CD4-positive, alpha-beta T cell treated with Interleukin-12 subunit alpha and Interleukin-12 subunit beta, for 1 hour (primary cell): ENCODE results near the gene MMAA.
"Not testable (repeated sequence)": the region's sequence is repeated elsewhere in the genome, so short reads cannot be mapped to it uniquely, and the experiment has no call there.

Experiments used
- DNase-seq: peaks from one replicate; pipeline ENCODE4 v3.0.0-alpha.2; 2020

The MMAA gene

DNA sequence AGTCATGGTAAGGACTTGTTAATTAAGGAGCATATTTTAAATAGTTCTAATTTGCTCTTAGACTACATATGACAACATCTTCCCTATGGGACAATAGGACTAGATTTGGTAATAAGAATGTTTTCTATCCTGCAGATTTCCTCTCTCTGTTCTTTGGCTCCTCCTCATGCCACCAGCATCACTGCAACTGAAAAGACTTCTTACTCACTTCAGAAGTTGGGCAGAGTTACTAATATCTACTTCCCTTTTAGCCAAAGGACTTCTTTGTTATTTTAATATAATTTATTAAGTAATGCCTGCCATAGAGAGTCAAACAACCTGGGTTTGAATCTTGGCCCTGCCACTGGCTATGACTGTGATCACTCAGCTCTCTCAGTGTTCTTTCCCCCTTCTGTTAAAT lies 16.4 kb downstream of the MMAA start:
- no peak for DNase-seq

DNA sequence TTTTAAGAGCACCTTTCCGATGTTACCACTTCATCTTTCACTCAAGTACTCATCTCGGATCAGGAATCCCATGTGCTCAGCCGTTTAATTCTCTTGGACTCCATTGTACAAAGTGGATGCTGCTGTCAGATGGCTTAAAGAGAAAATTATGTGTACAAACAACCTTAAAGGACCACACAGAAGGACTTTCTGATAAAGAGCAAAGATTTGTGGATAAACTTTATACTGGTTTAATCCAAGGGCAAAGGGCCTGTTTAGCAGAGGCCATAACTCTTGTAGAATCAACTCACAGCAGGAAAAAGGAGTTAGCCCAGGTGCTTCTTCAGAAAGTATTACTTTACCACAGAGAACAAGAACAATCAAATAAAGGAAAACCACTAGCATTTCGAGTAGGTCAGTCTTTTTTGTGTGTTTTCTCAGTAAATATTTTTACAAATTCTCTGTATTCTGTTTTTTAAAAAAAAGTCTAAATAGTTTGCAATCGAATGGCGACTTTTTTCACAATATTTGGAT lies 20.1 kb downstream of the MMAA start:
- DNase-seq: no peak

DNA sequence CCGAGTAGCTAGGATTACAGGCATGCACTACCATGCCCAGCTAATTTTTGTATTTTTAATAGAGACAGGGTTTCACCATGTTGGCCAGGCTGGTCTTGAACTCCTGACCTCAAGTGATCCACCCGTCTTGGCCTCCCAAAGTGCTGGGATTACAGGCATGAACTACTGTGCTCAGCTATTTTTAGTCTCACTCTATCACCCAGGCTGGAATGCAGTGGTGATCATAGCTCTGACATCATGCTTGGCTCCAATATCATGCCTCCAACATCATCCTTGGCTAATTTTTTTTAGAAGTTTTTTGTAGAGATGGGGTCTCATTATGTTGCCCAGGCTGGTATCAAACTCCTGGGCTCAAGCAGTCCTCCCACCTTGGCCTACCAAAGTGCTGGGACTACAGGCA lies 21.1 kb downstream of the MMAA start:
- not testable (repeated sequence) for DNase-seq

DNA sequence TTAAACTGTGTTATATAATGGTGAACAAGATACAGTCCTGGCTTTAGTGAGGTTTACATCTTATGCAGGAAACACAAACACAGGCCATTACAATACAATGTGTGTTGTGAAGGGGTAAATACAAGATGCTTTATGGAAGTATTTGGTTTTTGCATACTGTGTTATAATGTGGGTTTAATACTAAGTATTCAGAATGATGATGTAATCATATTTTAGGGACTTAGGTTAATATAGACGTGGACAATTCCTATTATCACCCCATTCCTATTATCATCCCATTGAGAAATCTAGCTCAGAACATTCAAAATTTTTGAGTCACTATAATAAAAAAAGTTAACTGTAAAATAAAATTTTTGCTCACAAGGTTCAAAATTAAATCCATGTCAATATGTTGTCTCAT lies 24.1 kb downstream of the MMAA start:
- no peak for DNase-seq

DNA sequence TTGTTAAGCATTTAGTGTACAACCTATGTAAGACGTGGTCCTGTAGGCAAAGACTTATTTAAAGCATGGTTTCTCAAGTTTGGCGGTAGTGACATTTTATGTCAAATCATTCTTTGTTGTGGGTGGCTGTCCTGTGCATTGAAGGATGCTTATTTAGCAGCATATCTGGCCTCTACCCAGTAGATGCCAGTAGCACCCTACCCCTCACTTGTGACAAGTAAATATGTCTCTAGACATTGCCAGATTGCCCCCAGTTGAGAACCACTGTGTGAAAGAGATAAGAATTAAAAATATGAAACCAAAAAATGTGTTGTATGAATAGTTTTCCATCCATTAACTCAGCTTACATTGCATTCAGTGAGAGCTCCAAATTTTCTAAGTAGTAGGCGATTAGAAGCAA lies 25.5 kb downstream of the MMAA start:
- no peak for DNase-seq

DNA sequence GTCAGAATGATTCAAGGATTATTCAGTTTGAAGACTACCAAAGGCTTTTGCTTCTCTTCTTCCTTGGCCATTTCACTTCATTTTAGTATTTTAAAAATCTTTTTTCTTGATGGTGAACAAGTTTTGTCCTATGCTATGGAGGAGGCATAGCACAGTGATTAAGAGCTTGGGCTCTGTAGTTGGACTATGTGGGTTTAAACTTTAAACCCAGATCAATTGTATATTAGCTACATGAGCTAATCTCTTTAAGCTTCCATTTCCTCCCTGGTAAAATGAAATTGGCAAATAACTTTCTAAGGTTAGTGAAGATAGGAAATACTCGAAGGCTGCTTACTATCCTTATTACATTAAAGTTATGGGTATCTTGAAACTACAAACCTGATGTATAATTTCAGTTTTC lies 37.0 kb downstream of the MMAA start:
- no peak for DNase-seq

DNA sequence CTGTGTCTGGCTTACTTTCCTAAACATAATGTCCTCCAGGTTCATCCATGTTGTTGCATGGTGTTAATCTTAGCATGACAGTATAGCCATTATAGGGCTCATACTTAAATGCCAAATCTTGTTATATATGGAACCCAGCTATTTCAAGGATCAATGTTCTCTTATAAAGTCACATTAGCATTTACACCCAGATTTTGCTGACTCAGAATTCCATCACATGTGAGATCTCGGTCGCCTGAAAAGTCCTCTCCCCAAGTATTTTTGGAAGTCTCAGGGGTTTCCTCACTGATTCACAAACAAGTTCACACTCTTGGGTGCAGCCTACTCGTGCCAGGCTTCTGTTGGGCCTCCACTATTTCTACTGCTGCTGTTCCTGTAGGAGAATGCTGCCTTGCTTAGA lies 40.9 kb downstream of the MMAA start:
- no peak for DNase-seq

DNA sequence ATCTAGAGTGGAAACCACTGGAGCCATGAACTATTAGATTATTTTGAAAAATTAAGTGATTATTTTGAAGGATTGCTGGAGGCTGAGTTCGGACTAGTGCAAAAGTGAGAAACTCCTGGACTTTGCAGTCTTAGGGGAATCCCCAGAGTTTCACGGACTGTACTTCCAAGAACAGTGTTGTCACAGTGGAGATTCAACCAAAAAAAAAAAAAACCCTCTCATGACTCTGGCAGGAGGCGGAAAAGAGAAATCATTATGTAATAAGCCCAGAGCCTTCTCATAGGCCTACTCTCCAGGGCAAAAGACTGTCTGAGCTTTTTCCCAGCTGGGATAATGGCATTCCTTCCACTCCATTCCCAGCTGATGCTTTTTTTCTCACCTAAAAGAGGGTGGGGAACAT lies 44.0 kb downstream of the MMAA start:
- no peak for DNase-seq

DNA sequence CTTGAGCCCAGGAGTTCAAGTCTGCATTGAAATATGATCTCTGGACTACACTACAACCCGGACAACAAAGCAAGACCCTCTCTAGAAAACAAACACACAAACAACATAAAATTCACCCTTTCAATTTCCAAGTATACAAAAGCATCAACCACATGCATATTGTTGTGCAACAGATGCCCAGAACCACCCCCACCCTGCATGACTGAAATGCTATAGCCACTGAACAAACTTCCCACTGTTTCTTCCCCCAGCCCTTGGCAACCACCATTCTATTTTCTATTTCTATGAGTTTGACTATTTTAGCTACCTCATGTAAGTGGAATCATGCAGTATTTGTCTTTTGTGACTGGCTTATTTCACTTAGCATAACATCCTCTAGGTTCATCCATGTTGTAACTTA lies 46.6 kb downstream of the MMAA start:
- DNase-seq: no peak

DNA sequence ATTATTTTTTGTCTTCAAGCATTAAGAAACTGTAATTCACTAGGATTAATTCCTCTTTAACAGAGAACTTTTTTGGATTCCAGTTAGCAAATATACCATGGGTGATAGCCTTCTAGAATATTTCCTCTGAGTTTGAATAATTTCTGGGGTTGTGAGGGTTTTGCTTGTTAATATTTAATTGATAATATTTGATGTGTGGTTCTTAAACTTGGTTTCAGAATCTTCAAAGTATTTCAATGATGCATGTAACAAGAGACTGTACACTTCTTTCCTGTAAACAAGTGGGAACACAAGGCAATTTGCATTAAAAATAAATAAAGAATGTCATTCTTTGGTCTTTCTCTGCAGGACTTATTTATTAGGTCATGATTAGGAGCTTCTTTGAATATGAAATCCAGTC lies 51.2 kb downstream of the MMAA start:
- no peak for DNase-seq

DNA sequence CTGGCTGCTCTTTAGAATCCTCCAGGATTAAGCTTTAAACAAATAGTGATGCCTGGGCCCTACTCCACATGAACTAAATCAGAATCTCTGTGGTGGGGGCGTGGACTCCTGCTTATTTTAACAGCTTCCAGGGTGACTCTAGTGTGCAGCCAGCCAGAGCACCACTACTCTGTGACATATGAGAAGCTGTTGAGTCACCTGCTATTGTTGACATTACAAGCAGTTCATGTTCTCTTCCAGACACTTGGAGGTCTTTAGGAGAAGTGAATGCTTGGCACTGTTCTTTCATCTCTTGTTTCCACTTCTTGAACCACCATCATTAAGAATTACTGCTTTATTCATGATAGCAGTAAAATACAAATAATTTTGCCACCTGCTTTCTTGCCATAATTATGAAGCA lies 60.3 kb downstream of the MMAA start:
- DNase-seq: no peak

DNA sequence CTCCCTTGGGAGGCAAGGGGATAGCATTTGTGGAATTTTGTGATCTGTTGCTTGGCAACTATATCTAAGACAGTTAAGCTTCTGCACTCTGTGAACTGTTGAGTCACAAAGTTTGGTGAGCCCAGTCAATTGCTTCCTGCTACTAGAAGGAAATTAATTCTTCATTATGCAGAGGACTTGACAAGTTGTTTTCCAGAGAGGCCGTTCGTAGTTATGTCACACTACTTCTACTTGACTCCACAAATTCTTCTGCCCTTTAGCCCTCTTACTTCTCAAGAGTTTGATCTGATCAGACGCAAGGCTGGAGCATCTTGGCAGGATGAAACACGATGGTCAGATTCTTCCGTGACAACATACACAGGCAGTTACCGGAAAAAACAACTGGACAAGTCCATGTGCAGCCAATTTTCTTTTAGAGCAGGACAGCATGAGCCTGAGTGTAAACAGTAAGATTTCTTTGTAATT lies 60.8 kb downstream of the MMAA start, which contains the start of gene C4orf51:
TSS of gene C4orf51 (plus strand) at position 156 of the 465 bp plus-strand sequence. CDS start at position 214, 58 bp downstream.
- DNase-seq: no peak

DNA sequence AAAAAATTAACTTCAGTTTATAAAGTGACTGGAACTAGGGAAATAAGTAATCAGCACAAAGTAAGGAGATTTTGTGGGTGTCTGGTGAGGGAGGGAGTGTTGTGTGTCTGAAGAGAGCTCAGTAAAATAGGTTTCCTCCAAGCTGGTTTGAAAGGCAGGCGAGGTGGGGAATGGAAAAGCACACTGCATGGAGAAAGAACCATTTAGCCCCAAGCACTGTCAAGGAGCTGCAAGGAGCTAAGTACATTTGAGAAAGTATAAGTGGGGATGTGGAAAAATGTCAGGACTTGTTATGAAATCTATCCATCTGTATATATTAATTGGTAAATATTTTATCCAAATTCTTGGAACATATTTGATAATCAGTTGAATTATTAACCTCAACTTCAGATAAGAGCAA lies 61.7 kb downstream of the MMAA start:
- no peak for DNase-seq

DNA sequence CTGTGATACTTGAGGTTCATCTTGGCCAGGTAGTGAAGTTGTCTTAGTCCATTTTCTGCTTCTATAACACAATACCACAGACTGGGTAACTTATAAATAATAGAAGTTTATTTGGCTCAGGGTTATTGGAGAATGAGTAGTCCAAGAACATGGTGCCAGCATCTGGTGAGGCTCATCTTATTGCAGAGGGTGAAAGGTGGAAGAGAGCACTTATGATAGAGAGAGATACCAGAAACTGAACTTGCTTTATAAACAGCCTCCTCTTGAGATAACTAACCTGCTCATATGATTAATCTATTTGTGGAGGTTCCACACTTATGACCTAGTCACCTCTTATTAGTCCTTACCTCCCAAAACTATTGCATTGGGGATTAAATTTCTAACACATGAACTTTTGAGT lies 62.3 kb downstream of the MMAA start:
- no peak for DNase-seq

DNA sequence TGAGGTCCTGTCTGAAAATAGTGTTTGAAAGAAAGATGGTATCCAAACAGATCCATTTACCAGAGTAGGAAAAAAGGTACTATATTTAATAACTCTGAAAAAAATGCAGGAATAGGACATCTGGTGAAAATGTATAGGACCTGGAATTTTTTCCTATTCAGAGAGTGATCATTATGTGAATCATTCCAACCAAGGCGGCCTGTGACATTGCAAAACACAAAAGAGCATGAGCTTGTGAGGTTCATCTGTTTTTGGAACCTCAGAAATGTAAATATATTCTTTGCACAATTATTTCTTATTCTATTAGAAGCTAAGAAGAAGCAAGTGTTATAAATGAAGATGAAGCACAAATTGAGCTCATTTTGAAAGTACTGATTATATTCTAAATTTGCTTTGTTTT lies 62.8 kb downstream of the MMAA start:
- no peak for DNase-seq

DNA sequence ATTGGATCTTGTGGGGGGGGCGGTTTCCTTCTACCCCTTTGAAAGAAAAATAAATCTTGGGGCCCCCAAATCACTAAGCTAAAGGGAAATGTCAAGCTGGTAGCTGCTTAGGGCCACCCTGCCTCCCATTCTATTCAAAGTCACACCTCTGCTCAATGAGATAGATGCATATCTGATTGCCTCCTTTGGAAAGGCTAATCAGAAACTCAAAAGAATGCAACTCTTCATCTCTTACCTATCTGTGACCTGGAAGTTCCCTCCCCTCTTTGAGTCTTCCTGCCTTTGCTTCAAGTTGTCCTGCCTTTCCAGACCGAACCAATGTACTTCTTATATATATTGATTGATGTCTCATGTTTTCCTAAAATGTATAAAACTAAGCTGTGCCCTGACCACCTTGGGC lies 67.8 kb downstream of the MMAA start:
- DNase-seq: no peak

DNA sequence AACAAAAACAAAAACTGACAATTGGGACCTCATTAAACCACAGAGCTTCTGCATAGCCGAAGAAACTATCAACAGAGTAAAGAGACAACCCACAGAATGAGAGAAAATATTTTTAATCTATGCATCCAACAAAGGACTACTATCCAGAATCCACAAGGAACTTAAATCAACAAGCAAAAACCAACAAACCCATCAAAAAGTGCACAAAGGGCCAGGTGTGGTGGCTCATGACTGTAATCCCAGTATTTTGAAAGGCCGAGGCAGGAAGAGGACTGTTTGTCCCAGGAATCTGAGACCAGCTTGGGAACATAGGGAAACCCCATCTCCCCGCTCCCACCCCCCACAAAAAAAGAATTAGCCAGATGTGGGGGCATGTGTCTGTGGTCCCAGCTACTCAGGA lies 71.4 kb downstream of the MMAA start:
- no peak for DNase-seq

DNA sequence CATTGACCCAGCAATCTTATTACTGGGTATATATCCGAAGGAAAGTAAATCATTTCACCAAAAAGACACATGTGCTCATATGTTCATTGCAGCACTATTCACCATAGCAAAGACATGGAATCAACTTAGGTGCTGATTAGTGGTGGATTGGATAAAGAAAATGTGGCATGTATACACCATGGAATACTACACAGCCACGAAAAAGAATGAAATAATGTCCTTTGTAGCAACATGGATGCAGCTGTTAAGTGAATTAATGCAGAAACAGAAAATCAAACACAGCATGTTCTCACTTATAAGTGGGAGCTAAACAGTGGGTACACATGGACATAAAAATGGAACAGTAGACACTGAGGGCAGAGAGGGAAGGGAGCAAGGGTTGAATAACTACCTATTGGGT lies 72.2 kb downstream of the MMAA start:
- not testable (repeated sequence) for DNase-seq

DNA sequence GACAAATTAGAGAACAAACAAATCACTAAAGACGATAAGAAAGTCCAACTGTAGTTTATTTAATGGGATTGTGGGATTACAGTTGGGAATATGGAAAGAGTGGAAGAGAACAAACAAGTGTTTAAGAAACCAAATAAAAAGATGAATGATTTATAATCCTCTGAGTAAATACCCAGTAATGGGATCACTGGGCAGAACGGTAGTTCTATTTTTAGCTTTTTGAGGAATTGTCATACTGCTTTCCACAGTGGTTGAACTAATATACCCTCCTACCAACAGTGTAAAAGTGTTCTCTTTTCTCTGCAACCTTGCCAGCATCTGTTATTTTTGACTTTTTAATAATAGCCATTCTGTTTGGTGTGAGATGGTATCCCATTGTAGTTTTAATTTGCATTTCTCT lies 75.7 kb downstream of the MMAA start:
- no peak for DNase-seq

DNA sequence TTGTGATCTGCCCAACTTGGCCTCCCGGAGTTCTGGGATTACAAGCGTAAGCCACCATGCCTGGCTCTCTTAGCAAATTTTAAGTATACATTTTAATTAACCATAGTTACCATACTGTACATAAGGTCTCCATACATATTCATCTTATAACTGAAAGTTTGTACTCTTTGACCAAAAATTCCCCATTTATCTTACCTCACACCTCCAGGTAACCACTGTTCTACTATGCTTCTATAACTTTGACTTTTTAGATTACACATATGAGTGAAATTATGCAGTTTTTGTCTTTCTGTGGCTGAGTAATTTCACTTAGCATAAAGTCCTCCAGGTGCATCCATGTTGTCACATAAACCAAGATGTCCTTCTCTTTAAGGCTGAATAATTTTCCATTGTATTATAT lies 78.1 kb downstream of the MMAA start:
- DNase-seq: no peak

DNA sequence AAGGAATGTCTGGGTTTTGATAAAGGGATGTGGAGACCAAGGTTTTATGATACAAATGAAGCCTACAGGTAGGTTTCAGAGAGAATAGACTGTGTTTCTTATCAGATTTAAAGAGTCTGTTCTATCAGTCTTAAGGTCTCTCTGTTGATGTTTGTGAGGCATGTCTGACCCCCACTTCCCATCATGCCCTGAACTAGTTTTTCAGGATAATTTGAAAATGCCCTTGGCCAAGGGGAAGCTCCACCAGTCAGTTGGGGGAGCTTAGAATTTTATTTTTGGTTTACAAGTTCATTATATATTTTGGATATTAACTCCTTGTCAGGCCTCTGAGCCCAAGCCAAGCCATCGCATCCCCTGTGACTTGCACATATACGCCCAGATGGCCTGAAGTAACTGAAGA lies 79.3 kb downstream of the MMAA start:
- DNase-seq: no peak

DNA sequence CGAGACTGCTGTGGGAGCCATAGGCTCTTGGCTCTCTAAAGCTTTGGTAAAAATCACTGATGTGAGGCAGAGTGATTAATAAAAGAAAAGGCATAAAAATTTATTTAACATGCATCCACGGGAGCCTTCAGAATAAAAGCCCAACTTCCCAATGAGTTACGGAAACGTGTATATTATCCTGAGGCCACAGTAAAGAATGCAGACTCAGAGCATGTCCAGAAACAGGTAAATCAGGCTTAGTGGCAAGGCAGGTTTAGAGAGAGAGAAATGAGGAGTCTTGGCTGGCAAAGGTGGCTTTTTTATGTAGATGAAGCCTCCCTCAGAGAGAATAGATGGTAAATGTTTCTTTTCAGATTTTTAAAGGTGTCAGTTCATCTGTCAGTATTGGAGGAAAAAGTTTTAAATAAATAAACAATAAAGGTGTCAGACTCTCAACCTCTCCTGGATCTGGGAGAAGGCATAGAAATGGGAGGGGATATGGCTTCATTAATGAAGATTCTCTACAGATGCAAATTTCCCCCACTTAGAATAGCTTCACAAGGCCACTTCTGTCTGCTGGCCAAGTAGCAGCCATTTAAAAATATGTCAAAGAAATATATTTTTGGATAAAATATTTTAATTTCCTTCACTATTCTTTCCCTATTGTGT lies 84.8 kb downstream of the MMAA start:
- DNase-seq: no peak

DNA sequence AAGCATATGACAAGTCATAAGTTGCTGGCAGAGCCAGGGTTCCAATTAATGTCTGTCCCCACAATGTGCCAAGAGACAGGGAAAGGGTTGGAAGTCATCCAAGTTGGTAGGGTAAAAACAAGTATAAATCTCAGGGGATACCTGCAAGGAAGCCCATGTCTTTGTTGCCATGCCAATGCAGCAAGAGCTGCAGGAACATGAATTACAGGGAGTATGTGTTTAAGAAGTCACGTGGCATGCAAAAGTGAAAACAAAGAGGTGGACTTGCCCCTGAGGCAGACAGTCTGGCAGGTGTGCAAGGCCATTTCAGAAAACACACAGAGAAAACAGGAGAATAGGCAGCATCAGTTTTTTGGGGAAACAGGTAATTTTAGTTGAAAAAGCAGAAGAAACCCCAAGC lies 90.2 kb downstream of the MMAA start:
- no peak for DNase-seq
